GM12878 (cell line): ENCODE measurements around the gene PRDM2. TPM values are rescaled to one million over a fixed set of nuclear protein-coding genes. Genes with fewer than 3 reads are reported as not detected.

Source experiments
- ATAC-seq: fragments of 200-7000 bp; cut with Tn5 transposase; 3 replicates; pipeline ENCODE4 v1.9.1; 2020; ENCODE audit warnings: mild to moderate bottlenecking, moderate library complexity
- BruUV-seq: library from RNA; stranded (reverse); fragments of 400-500 nt; replicated peaks from 2 replicates; lab custom pipeline; 2021; lab: Mats Ljungman, UMichigan
- CTCF ChIA-PET: fragments of 300-600 bp; sonication (Branson Sonifier 250); formaldehyde crosslinking; extraction: SDS; loops from one replicate; lab custom pipeline; 2021; ENCODE audit warnings: inconsistent platforms; lab: Yijun Ruan, JAX
- POLR2A ChIA-PET: fragments of 350-600 bp; formaldehyde crosslinking; extraction: SDS; loops from one replicate; lab custom pipeline; 2021; ENCODE audit warnings: inconsistent platforms; lab: Charles Lee
- RAD21 ChIA-PET: fragments of 300-600 bp; sonication (Branson Sonifier 250); formaldehyde crosslinking; loops from one replicate; lab custom pipeline; 2023; ENCODE audit warnings: antibody characterized with exemption; ENCODE audit not compliant: unreplicated experiment; lab: Charles Lee
- SMC1A ChIA-PET: fragments of 300-600 bp; sonication (Branson Sonifier 250); formaldehyde crosslinking; loops from one replicate; lab custom pipeline; 2023; ENCODE audit not compliant: unreplicated experiment, uncharacterized antibody; lab: Charles Lee
- DNase-seq: peaks from one replicate; pipeline ENCODE4 v3.0.0-alpha.2; 2011; ENCODE audit warnings: low read depth, low spot score
- FAIRE-seq: peaks from 3 replicates; lab custom pipeline; 2011; peaks lifted over from hg19 to GRCh38; lab: Jason Lieb, UNC
- H2AFZ ChIP-seq: 2 replicates; pipeline ENCODE4 v1.6.0; 2011; ENCODE audit warnings: low read depth, low read length, control low read depth; ENCODE audit not compliant: control insufficient read depth
- H3K27ac ChIP-seq: 2 replicates; pipeline ENCODE4 v1.5.1; 2011; ENCODE audit warnings: control low read depth; ENCODE audit not compliant: control insufficient read depth, insufficient read depth
- H3K27me3 ChIP-seq, 2 experiments: replicated peaks in 1 of 2; 2 replicates each; pipeline versions ENCODE4 v1.6.0 to v1.6.1; 2011; ENCODE audit warnings: low read length in 1 of 2; ENCODE audit not compliant: control insufficient read depth in 2 of 2, insufficient read depth in 2 of 2
- H3K36me3 ChIP-seq, 2 experiments: 2 replicates each; pipeline ENCODE4 v1.5.1; 2011; ENCODE audit warnings: low read length in 1 of 2; ENCODE audit not compliant: control insufficient read depth in 2 of 2, insufficient read depth in 2 of 2
- H3K4me1 ChIP-seq: 2 replicates; pipeline ENCODE4 v1.6.1; 2011; ENCODE audit warnings: mild to moderate bottlenecking, low read length, moderate library complexity, mixed read lengths; ENCODE audit not compliant: control insufficient read depth, insufficient read depth
- H3K4me2 ChIP-seq: 2 replicates; pipeline ENCODE4 v1.6.0; 2011; ENCODE audit warnings: control low read depth; ENCODE audit not compliant: control insufficient read depth, insufficient read depth
- H3K4me3 ChIP-seq: fragments of 200-600 bp; sonication (generic); 2 replicates; pipeline ENCODE4 v1.5.1; 2016
- H3K79me2 ChIP-seq: 2 replicates; pipeline ENCODE4 v1.6.0; 2011; ENCODE audit warnings: low read length; ENCODE audit not compliant: control insufficient read depth, insufficient read depth
- H3K9ac ChIP-seq: 2 replicates; pipeline ENCODE4 v1.8.0; 2011; ENCODE audit warnings: low read length, control low read depth, mixed read lengths; ENCODE audit not compliant: control insufficient read depth, insufficient read depth
- H3K9me3 ChIP-seq: replicated peaks from 3 replicates; pipeline ENCODE4 v1.5.1; 2011; ENCODE audit warnings: mild to moderate bottlenecking, low read length; ENCODE audit not compliant: control insufficient read depth, insufficient read depth
- H4K20me1 ChIP-seq: 2 replicates; pipeline ENCODE4 v1.6.0; 2011; ENCODE audit not compliant: control insufficient read depth, insufficient read depth
- E2F4 ChIP-seq: IDR thresholded peaks from 2 replicates; pipeline ENCODE4 v1.6.1; 2012; ENCODE audit warnings: low read depth, low read length, improper control_type of control experiment
- HDAC6 ChIP-seq: fragments of 200-600 bp; sonication (generic); IDR thresholded peaks from one replicate; pipeline ENCODE4 v1.8.0; 2017; ENCODE audit warnings: antibody characterized with exemption; ENCODE audit not compliant: unreplicated experiment
- NBN ChIP-seq: fragments of 450-650 bp; IDR thresholded peaks from 2 replicates; pipeline ENCODE4 v1.6.1; 2016
- STAT3 ChIP-seq: IDR thresholded peaks from 2 replicates; pipeline ENCODE4 v1.6.1; 2011; ENCODE audit warnings: low read depth, low read length, improper control_type of control experiment
- SUPT20H ChIP-seq: IDR thresholded peaks from 2 replicates; pipeline ENCODE4 v1.6.1; 2011; ENCODE audit warnings: low read depth, mild to moderate bottlenecking, low read length, moderate library complexity, borderline replicate concordance; ENCODE audit not compliant: control insufficient read depth
- TCF7 ChIP-seq: IDR thresholded peaks from 2 replicates; pipeline ENCODE4 v1.6.1; 2014; ENCODE audit warnings: antibody characterized with exemption, borderline replicate concordance
- YBX1 ChIP-seq: fragments of 450-650 bp; IDR thresholded peaks from 2 replicates; pipeline ENCODE4 v1.6.1; 2016; ENCODE audit warnings: antibody characterized with exemption
- ZNF622 ChIP-seq: fragments of 450-650 bp; IDR thresholded peaks from 2 replicates; pipeline ENCODE4 v1.6.1; 2017; ENCODE audit warnings: mild to moderate bottlenecking, inconsistent platforms
- WGBS: methylation state at CpG from one replicate; pipeline ENCODE4 v1.1.6; 2016; ENCODE audit warnings: low lambda C conversion rate; ENCODE audit not compliant: insufficient replicate concordance, insufficient coverage; ENCODE audit errors: missing lambda C conversion rate; 5-methylcytosine and 5-hydroxymethylcytosine counted together
- in situ Hi-C: fragments of 300-500 bp; cut with MboI; formaldehyde crosslinking; loops from 9 replicates; pipeline ENCODE4 v1.14.3; 2018; ENCODE audit warnings: mixed read lengths
- intact Hi-C: fragments of 100-400 bp; cut with micrococcal nuclease; formaldehyde crosslinking; loops from one replicate; pipeline ENCODE4 v1.14.2; 2022; ENCODE audit not compliant: unreplicated experiment
- polyA plus RNA-seq, 11 experiments: library from polyadenylated mRNA; depleted of rRNA in 4 of 11; unstranded in 6 of 11; stranded (reverse) in 5 of 11; fragments of >200 nt; fragmentation: Nextera tagmentation in 4 of 11; fragmentation: Illumina TruSeq in 1 of 11; extraction: Ambion mirVana in 4 of 11; extraction: Trizol in 1 of 11; gene quantifications; 1 replicate in 1 of 11; 2 replicates in 10 of 11; pipeline versions ENCODE4 v1.2.1 to v1.2.3, GENCODE V29; 2011 to 2016; ENCODE audit warnings: inconsistent platforms in 2 of 11, missing spikeins in 2 of 11, low read depth in 1 of 11
- total RNA-seq, 4 experiments: library from RNA; depleted of rRNA in 3 of 4; stranded (reverse); fragments of >200 nt in 3 of 4; fragmentation: Illumina TruSeq in 1 of 4; extraction: Trizol in 1 of 4; gene quantifications; 2 replicates each; pipeline versions ENCODE4 v1.2.1 to v1.2.3, GENCODE V29; 2013 to 2021
- TF ChIP-seq, protein P1 (sequence below): fragments of 450-650 bp; IDR thresholded peaks from 2 replicates; pipeline ENCODE4 v1.6.1; 2017; ENCODE audit warnings: mild to moderate bottlenecking
- TF ChIP-seq, protein P2 (sequence below): IDR thresholded peaks from 2 replicates; pipeline ENCODE4 v1.6.1; 2011; ENCODE audit warnings: borderline replicate concordance, low read depth, mild to moderate bottlenecking, moderate library complexity, mixed read lengths, low read length; ENCODE audit not compliant: insufficient read depth; ENCODE audit errors: extremely low read length
- TF ChIP-seq, protein P3 (sequence below): fragments of 450-650 bp; IDR thresholded peaks from 2 replicates; pipeline ENCODE4 v1.6.1; 2018; ENCODE audit warnings: borderline replicate concordance, mild to moderate bottlenecking; ENCODE audit not compliant: partially characterized antibody

PRDM2 gene
- total and polyA plus RNA-seq, 10 of the 15 experiments (the other 5 are each of a cell fraction or from before 2014, with no cell fraction given): 8.4 to 45.1 (median 23.5) TPM

DNA sequence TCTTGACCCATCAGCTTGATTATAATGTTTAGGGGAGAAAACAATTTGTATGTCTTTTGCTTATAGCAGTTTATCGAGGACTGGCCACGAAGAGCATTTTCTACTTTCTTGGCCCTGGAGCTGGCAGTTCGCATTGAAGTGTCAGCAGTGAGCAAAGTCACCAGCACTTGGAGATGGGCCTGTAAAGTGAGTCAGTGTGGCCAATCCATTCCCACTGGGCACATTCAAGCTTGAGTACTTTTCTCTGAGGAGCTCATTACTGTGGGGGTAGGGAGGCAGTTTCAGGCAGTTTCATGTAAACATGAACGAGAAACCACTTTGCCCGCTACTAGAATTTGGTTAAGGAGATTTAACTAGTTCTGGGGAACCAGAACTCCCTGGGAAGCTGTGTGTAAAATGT lies 164.8 kb downstream of the PRDM2 start:
- RAD21 ChIA-PET: no interaction called here
- intact Hi-C loops (no loop called here), in situ Hi-C loops (no loop called here)
- H3K4me2 ChIP-seq: no peak overlapping the region
- SMC1A ChIA-PET: interaction anchor here (0.8 kb wide), 1 partner anchor 169 kb away, joined by 3 read pairs; no protein-coding TSS in a partner anchor
- H3K79me2 ChIP-seq: no peaks in the 10 kb centered on the region
- no peaks in the 10 kb centered on the region for H3K4me1 ChIP-seq
- no peaks in the 10 kb centered on the region for H4K20me1 ChIP-seq
- BruUV-seq: no TSS peak
- CTCF ChIA-PET: interaction anchor here (1.2 kb wide), 1 partner anchor 36 kb away, joined by 3 read pairs; no protein-coding TSS in a partner anchor
- TF ChIP-seq NBN: no peak
- no peak for TF ChIP-seq YBX1
- TF ChIP-seq, protein P1, sequence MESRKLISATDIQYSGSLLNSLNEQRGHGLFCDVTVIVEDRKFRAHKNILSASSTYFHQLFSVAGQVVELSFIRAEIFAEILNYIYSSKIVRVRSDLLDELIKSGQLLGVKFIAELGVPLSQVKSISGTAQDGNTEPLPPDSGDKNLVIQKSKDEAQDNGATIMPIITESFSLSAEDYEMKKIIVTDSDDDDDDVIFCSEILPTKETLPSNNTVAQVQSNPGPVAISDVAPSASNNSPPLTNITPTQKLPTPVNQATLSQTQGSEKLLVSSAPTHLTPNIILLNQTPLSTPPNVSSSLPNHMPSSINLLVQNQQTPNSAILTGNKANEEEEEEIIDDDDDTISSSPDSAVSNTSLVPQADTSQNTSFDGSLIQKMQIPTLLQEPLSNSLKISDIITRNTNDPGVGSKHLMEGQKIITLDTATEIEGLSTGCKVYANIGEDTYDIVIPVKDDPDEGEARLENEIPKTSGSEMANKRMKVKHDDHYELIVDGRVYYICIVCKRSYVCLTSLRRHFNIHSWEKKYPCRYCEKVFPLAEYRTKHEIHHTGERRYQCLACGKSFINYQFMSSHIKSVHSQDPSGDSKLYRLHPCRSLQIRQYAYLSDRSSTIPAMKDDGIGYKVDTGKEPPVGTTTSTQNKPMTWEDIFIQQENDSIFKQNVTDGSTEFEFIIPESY: no peak
- H3K9ac ChIP-seq: no peak overlapping the region
- H3K36me3 ChIP-seq: no peaks in the 10 kb centered on the region
- 55% methylated on average over 5 of the region's 5 CpGs for WGBS
- H2AFZ ChIP-seq: no peak overlapping the region
- POLR2A ChIA-PET: no interaction called here
- no peaks in the 10 kb centered on the region for H3K9me3 ChIP-seq
- no peak overlapping the region for H3K4me3 ChIP-seq
- FAIRE-seq (no peak), DNase-seq (no peak), ATAC-seq (no peak)
- no peaks in the 10 kb centered on the region for H3K27me3 ChIP-seq
- no peak overlapping the region for H3K27ac ChIP-seq

DNA sequence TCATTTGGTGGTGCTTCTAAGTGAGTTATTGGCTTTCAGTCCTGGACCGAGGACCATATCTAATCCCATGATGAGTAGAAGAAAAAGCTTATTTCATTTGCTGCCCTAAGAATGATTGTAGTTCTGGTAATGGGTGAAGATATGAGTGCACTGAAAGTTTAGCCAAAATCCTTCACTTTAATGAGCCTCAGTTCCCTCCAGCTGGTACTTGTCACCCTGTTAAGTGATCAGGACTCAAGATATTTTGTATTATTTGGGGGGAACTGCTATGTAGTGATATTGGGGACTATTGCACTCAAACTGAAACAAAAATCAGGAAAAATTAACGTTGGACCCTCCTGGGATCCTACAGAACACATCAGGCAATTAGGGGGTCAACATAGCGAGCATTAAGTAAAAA lies 165.9 kb downstream of the PRDM2 start:
- Histone ChIP-seq H3K9ac (no peak overlapping the region), H3K27me3 (no peaks in the 10 kb centered on the region), H3K27ac (no peak overlapping the region), H4K20me1 (no peaks in the 10 kb centered on the region), H3K9me3 (no peaks in the 10 kb centered on the region), H3K4me3 (no peak overlapping the region), H3K79me2 (no peaks in the 10 kb centered on the region), H3K4me1 (no peaks in the 10 kb centered on the region), H2AFZ (no peak overlapping the region), H3K36me3 (no peaks in the 10 kb centered on the region), H3K4me2 (no peak overlapping the region)
- ChIA-PET POLR2A (no interaction called here), RAD21 (no interaction called here), SMC1A (interaction anchor here (0.8 kb wide), 1 partner anchor 13 kb away, joined by 3 read pairs; no protein-coding TSS in a partner anchor), CTCF (interaction anchor here (0.5 kb wide), 1 partner anchor 531 kb away, joined by 3 read pairs; no protein-coding TSS in a partner anchor)
- no peak for FAIRE-seq
- intact Hi-C loops: no loop called here
- ATAC-seq: no peak
- WGBS: 11% methylated on average over 3 of the region's 3 CpGs
- DNase-seq: no peak
- in situ Hi-C loops: no loop called here
- BruUV-seq: no TSS peak
- TF ChIP-seq ZNF622 (no peak), E2F4 (no peak), HDAC6 (no peak), STAT3 (no peak), TCF7 (no peak), SUPT20H (no peak)
- TF ChIP-seq, protein P2, sequence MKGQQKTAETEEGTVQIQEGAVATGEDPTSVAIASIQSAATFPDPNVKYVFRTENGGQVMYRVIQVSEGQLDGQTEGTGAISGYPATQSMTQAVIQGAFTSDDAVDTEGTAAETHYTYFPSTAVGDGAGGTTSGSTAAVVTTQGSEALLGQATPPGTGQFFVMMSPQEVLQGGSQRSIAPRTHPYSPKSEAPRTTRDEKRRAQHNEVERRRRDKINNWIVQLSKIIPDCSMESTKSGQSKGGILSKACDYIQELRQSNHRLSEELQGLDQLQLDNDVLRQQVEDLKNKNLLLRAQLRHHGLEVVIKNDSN: no peak
- TF ChIP-seq, protein P3, sequence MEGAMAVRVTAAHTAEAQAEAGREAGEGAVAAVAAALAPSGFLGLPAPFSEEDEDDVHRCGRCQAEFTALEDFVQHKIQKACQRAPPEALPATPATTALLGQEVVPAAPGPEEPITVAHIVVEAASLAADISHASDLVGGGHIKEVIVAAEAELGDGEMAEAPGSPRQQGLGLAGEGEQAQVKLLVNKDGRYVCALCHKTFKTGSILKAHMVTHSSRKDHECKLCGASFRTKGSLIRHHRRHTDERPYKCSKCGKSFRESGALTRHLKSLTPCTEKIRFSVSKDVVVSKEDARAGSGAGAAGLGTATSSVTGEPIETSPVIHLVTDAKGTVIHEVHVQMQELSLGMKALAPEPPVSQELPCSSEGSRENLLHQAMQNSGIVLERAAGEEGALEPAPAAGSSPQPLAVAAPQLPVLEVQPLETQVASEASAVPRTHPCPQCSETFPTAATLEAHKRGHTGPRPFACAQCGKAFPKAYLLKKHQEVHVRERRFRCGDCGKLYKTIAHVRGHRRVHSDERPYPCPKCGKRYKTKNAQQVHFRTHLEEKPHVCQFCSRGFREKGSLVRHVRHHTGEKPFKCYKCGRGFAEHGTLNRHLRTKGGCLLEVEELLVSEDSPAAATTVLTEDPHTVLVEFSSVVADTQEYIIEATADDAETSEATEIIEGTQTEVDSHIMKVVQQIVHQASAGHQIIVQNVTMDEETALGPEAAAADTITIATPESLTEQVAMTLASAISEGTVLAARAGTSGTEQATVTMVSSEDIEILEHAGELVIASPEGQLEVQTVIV: no peak
